Neuronal stem cell (in vitro differentiated cells): ENCODE measurements around the gene IMMP2L.
"Not testable (repeated sequence)": the region's sequence is repeated elsewhere in the genome, so short reads cannot be mapped to it uniquely, and the experiment has no call there.

Source experiments
- DNase-seq: peaks from one replicate; pipeline ENCODE4 v3.0.0-alpha.2; 2013; ENCODE audit warnings: low spot score
- H2AFZ ChIP-seq: one replicate; pipeline ENCODE4 v1.6.1; 2013; ENCODE audit warnings: mild to moderate bottlenecking, low read length, inconsistent platforms
- H2AK5ac ChIP-seq: 2 replicates; pipeline ENCODE4 v1.6.1; 2013; ENCODE audit warnings: low read depth, mild to moderate bottlenecking, inconsistent platforms, low read length, moderate library complexity, mixed read lengths
- H2BK120ac ChIP-seq: 2 replicates; pipeline ENCODE4 v1.6.1; 2013; ENCODE audit warnings: low read depth, mild to moderate bottlenecking, inconsistent platforms, low read length, moderate library complexity, mixed read lengths
- H2BK12ac ChIP-seq: one replicate; pipeline ENCODE4 v1.6.1; 2013; ENCODE audit warnings: low read length, inconsistent platforms
- H2BK15ac ChIP-seq: 2 replicates; pipeline ENCODE4 v1.6.1; 2013; ENCODE audit warnings: mild to moderate bottlenecking, low read length, inconsistent platforms, mixed read lengths
- H2BK5ac ChIP-seq: one replicate; pipeline ENCODE4 v1.6.1; 2013; ENCODE audit warnings: inconsistent platforms, mild to moderate bottlenecking, low read length, moderate library complexity
- H3K14ac ChIP-seq: one replicate; pipeline ENCODE4 v1.6.1; 2013; ENCODE audit warnings: low read length, inconsistent platforms
- H3K18ac ChIP-seq: 2 replicates; pipeline ENCODE4 v1.6.1; 2013; ENCODE audit warnings: low read length, inconsistent platforms
- H3K23ac ChIP-seq: 2 replicates; pipeline ENCODE4 v1.6.1; 2013; ENCODE audit warnings: low read depth, mild to moderate bottlenecking, mixed read lengths, low read length, inconsistent platforms; ENCODE audit not compliant: poor library complexity
- H3K27ac ChIP-seq: replicated peaks from 3 replicates; pipeline ENCODE4 v1.5.1; 2013; ENCODE audit warnings: low read length, inconsistent platforms
- H3K27me3 ChIP-seq, 3 experiments: 2 replicates each; pipeline ENCODE4 v1.6.1; 2013; ENCODE audit warnings: low read length in 3 of 3, mild to moderate bottlenecking in 2 of 3, inconsistent platforms in 1 of 3, low read depth in 1 of 3, mixed read lengths in 1 of 3, moderate library complexity in 1 of 3; ENCODE audit not compliant: control insufficient read depth in 3 of 3, insufficient read depth in 3 of 3
- H3K36me3 ChIP-seq, 2 donors: replicated peaks in 1 of 2; 2 replicates each; pipeline ENCODE4 v1.6.1; 2013; ENCODE audit warnings: low read length in 2 of 2; ENCODE audit not compliant: control insufficient read depth in 2 of 2, insufficient read depth in 2 of 2
- H3K4ac ChIP-seq: 2 replicates; pipeline ENCODE4 v1.6.1; 2013; ENCODE audit warnings: inconsistent platforms, mild to moderate bottlenecking, low read length, moderate library complexity
- H3K4me1 ChIP-seq, 2 donors: 1 replicate in 1 of 2; 2 replicates in 1 of 2; pipeline ENCODE4 v1.6.1; 2013; ENCODE audit warnings: low read length in 2 of 2, low read depth in 1 of 2; ENCODE audit not compliant: control insufficient read depth in 2 of 2, insufficient read depth in 1 of 2
- H3K4me2 ChIP-seq: one replicate; pipeline ENCODE4 v1.6.1; 2013; ENCODE audit warnings: mild to moderate bottlenecking, low read length, inconsistent platforms; ENCODE audit not compliant: insufficient read depth, poor library complexity, severe bottlenecking
- H3K4me3 ChIP-seq, 2 donors: 2 replicates each; pipeline ENCODE4 v1.5.1; 2013; ENCODE audit warnings: low read length in 2 of 2, mild to moderate bottlenecking in 2 of 2, inconsistent platforms in 1 of 2, moderate library complexity in 1 of 2
- H3K79me1 ChIP-seq: one replicate; pipeline ENCODE4 v1.6.1; 2013; ENCODE audit warnings: low read depth, mild to moderate bottlenecking, inconsistent platforms, low read length, moderate library complexity
- H3K9ac ChIP-seq: one replicate; pipeline ENCODE4 v1.6.1; 2013; ENCODE audit warnings: mild to moderate bottlenecking, low read depth, low read length, inconsistent platforms; ENCODE audit not compliant: poor library complexity
- H3K9me3 ChIP-seq, 2 donors: replicated peaks in 1 of 2; 2 replicates each; pipeline versions ENCODE3 to v1.6.1; 2013; ENCODE audit warnings: low read length in 2 of 2, mild to moderate bottlenecking in 2 of 2, inconsistent platforms in 1 of 2, low read depth in 1 of 2, mixed read lengths in 1 of 2, moderate library complexity in 1 of 2; ENCODE audit not compliant: control insufficient read depth in 2 of 2, insufficient read depth in 1 of 2
- H4K8ac ChIP-seq: one replicate; pipeline ENCODE4 v1.6.1; 2013; ENCODE audit warnings: low read depth, mild to moderate bottlenecking, inconsistent platforms, low read length, moderate library complexity
- H4K91ac ChIP-seq: one replicate; pipeline ENCODE4 v1.6.1; 2013; ENCODE audit warnings: low read length, low read depth, mild to moderate bottlenecking, inconsistent platforms; ENCODE audit not compliant: poor library complexity
- WGBS, 2 donors: extraction: QIAGEN DNeasy Blood & Tissue Kit; methylation state at CpG; one replicate each; pipeline ENCODE4 v1.1.7; 2013; ENCODE audit warnings: missing lambda C conversion rate in 2 of 2, mixed read lengths in 1 of 2; ENCODE audit not compliant: insufficient read length in 2 of 2, insufficient replicate concordance in 1 of 2; ENCODE audit errors: extremely low coverage in 2 of 2; 5-methylcytosine and 5-hydroxymethylcytosine counted together

IMMP2L gene

GRCh38 chr7:111290982-111291381 is 271.3 kb downstream of the IMMP2L start:
- no peak overlapping the region for H2BK15ac ChIP-seq
- no peak overlapping the region for H3K27ac ChIP-seq
- H2BK12ac ChIP-seq: no peak overlapping the region
- H3K18ac ChIP-seq: no peak overlapping the region
- H4K91ac ChIP-seq: no peak overlapping the region
- H3K4me2 ChIP-seq: no peak overlapping the region
- H3K4me3 ChIP-seq: no peak overlapping the region
- no peak overlapping the region for H3K23ac ChIP-seq
- H3K9ac ChIP-seq: no peak overlapping the region
- no peaks in the 10 kb centered on the region for H3K27me3 ChIP-seq
- H3K4ac ChIP-seq: no peak overlapping the region
- H3K14ac ChIP-seq: no peak overlapping the region
- no peak overlapping the region for H2AK5ac ChIP-seq
- no CpG with 5 or more reads among the region's 1 CpG for WGBS, 2 donors
- H2AFZ ChIP-seq: no peak overlapping the region
- no peak overlapping the region for H2BK5ac ChIP-seq
- H3K4me1 ChIP-seq: no peaks in the 10 kb centered on the region
- H2BK120ac ChIP-seq: no peak overlapping the region
- no peaks in the 10 kb centered on the region for H3K79me1 ChIP-seq
- no peaks in the 10 kb centered on the region for H3K36me3 ChIP-seq
- H4K8ac ChIP-seq: no peak overlapping the region
- DNase-seq: no peak
- no peaks in the 10 kb centered on the region for H3K9me3 ChIP-seq

- Histone ChIP-seq H3K4me1 (no peaks in the 10 kb centered on the region), H3K36me3 (no peaks in the 10 kb centered on the region), H3K27ac (no peak overlapping the region), H2AFZ (no peak overlapping the region), H2BK15ac (no peak overlapping the region), H2BK12ac (no peak overlapping the region), H3K23ac (no peak overlapping the region), H3K14ac (no peak overlapping the region), H3K4ac (no peak overlapping the region), H3K9me3 (no peaks in the 10 kb centered on the region), H2BK120ac (no peak overlapping the region), H3K27me3 (no peaks in the 10 kb centered on the region), H4K91ac (no peak overlapping the region), H2AK5ac (no peak overlapping the region), H2BK5ac (no peak overlapping the region), H3K4me3 (no peak overlapping the region), H3K18ac (no peak overlapping the region), H3K4me2 (no peak overlapping the region), H3K9ac (no peak overlapping the region), H4K8ac (no peak overlapping the region), H3K79me1 (no peaks in the 10 kb centered on the region)
- no peak for DNase-seq
- no CpG with 5 or more reads among the region's 1 CpG for WGBS, 2 donors
Observed at GRCh38 chr7:111290419-111290818, 271.9 kb downstream of the IMMP2L start.

- WGBS, 2 donors: no CpG with 5 or more reads among the region's 3 CpGs
- not testable (repeated sequence) for H3K4ac ChIP-seq, H2AFZ ChIP-seq, DNase-seq, H3K4me3 ChIP-seq, H2BK120ac ChIP-seq, H3K79me1 ChIP-seq, H3K14ac ChIP-seq, H3K36me3 ChIP-seq, H2AK5ac ChIP-seq, H4K91ac ChIP-seq, H3K27ac ChIP-seq, H3K4me2 ChIP-seq, H3K18ac ChIP-seq, H3K27me3 ChIP-seq, H2BK12ac ChIP-seq, H2BK15ac ChIP-seq, H3K23ac ChIP-seq, H4K8ac ChIP-seq, H3K9me3 ChIP-seq, H2BK5ac ChIP-seq, H3K9ac ChIP-seq, H3K4me1 ChIP-seq
Observed at GRCh38 chr7:111288441-111288840, 273.9 kb downstream of the IMMP2L start.

- H2BK15ac ChIP-seq: no peak overlapping the region
- no peaks in the 10 kb centered on the region for H3K9me3 ChIP-seq
- H2BK120ac ChIP-seq: no peak overlapping the region
- H3K4me1 ChIP-seq: no peaks in the 10 kb centered on the region
- no peak overlapping the region for H4K91ac ChIP-seq
- H3K4me2 ChIP-seq: no peak overlapping the region
- no peak for DNase-seq
- H3K9ac ChIP-seq: no peak overlapping the region
- no peak overlapping the region for H3K27ac ChIP-seq
- H2BK12ac ChIP-seq: no peak overlapping the region
- no peaks in the 10 kb centered on the region for H3K36me3 ChIP-seq
- H3K4me3 ChIP-seq: no peak overlapping the region
- H2BK5ac ChIP-seq: no peak overlapping the region
- no peak overlapping the region for H2AFZ ChIP-seq
- no peak overlapping the region for H3K18ac ChIP-seq
- no peak overlapping the region for H3K14ac ChIP-seq
- no CpG with 5 or more reads among the region's 2 CpGs for WGBS, 2 donors
- H3K4ac ChIP-seq: no peak overlapping the region
- H4K8ac ChIP-seq: no peak overlapping the region
- H3K23ac ChIP-seq: no peak overlapping the region
- no peak overlapping the region for H2AK5ac ChIP-seq
- no peaks in the 10 kb centered on the region for H3K79me1 ChIP-seq
- H3K27me3 ChIP-seq: no peaks in the 10 kb centered on the region
Observed at GRCh38 chr7:111282626-111283025, 279.7 kb downstream of the IMMP2L start.
